PC-9 (cell line): ENCODE measurements around the gene SLC10A7. TPM values are rescaled to one million over a fixed set of nuclear protein-coding genes. Genes with fewer than 3 reads are reported as not detected.

Source experiments
- BruUV-seq: library from RNA; stranded (reverse); fragments of 400-500 nt; replicated peaks from 2 replicates; lab custom pipeline; 2021; lab: Mats Ljungman, UMichigan
- CTCF ChIA-PET: fragments of 300-600 bp; sonication (Branson Sonifier 250); formaldehyde crosslinking; loops from one replicate; lab custom pipeline; 2022; ENCODE audit warnings: antibody characterized with exemption; lab: Charles Lee
- POLR2A ChIA-PET: fragments of 300-600 bp; sonication (Branson Sonifier 250); formaldehyde crosslinking; loops from one replicate; lab custom pipeline; 2022; ENCODE audit warnings: antibody characterized with exemption; ENCODE audit not compliant: unreplicated experiment; lab: Charles Lee
- DNase-seq, 2 experiments: peaks; one replicate each; pipeline versions ENCODE4 v3.0.0 to v3.0.0-alpha.2; 2015 to 2022; ENCODE audit warnings: mixed read lengths in 1 of 2
- H2AFZ ChIP-seq: fragments of 200-600 bp; sonication (generic); 2 replicates; pipeline ENCODE4 v1.8.1; 2017; ENCODE audit warnings: antibody characterized with exemption
- H3F3A ChIP-seq: fragments of 200-600 bp; sonication (generic); 2 replicates; pipeline ENCODE4 v1.8.1; 2017; ENCODE audit warnings: antibody characterized with exemption, mild to moderate bottlenecking, low read depth; ENCODE audit not compliant: insufficient read depth
- H3K27ac ChIP-seq: fragments of 200-600 bp; sonication (generic); 2 replicates; pipeline ENCODE4 v1.6.1; 2016; ENCODE audit warnings: mixed run types
- H3K27me3 ChIP-seq: fragments of 200-600 bp; sonication (generic); 2 replicates; pipeline ENCODE4 v1.6.1; 2016; ENCODE audit warnings: low read depth, mixed run types; ENCODE audit not compliant: insufficient read depth
- H3K36me3 ChIP-seq: fragments of 200-600 bp; sonication (generic); 2 replicates; pipeline ENCODE4 v1.6.1; 2016; ENCODE audit warnings: low read depth, mixed run types
- H3K4me1 ChIP-seq: fragments of 200-600 bp; sonication (generic); replicated peaks from 2 replicates; pipeline ENCODE4 v1.6.1; 2016; ENCODE audit warnings: mixed run types; ENCODE audit not compliant: insufficient read depth
- H3K4me2 ChIP-seq: fragments of 200-600 bp; sonication (generic); 2 replicates; pipeline ENCODE4 v1.6.1; 2017; ENCODE audit warnings: mixed run types
- H3K4me3 ChIP-seq: fragments of 200-600 bp; sonication (generic); 2 replicates; pipeline ENCODE4 v1.6.1; 2016; ENCODE audit warnings: mixed run types
- H3K79me2 ChIP-seq: fragments of 200-600 bp; sonication (generic); 2 replicates; pipeline ENCODE4 v1.6.1; 2017; ENCODE audit warnings: low read depth, mixed run types
- H3K9me2 ChIP-seq: fragments of 200-600 bp; sonication (generic); 2 replicates; pipeline ENCODE4 v1.8.1; 2017; ENCODE audit warnings: mild to moderate bottlenecking; ENCODE audit not compliant: insufficient read depth
- H3K9me3 ChIP-seq: fragments of 200-600 bp; sonication (generic); 2 replicates; pipeline ENCODE4 v1.8.1; 2016; ENCODE audit warnings: low read depth; ENCODE audit not compliant: insufficient read depth
- H4K20me1 ChIP-seq: fragments of 200-600 bp; sonication (generic); 2 replicates; pipeline ENCODE4 v1.8.1; 2017; ENCODE audit not compliant: insufficient read depth
- EZH2 ChIP-seq: fragments of 200-600 bp; sonication (generic); IDR thresholded peaks from 2 replicates; pipeline ENCODE4 v1.8.0; 2017; ENCODE audit warnings: antibody characterized with exemption, low read depth
- intact Hi-C: fragments of 100-400 bp; cut with micrococcal nuclease; formaldehyde crosslinking; loops from one replicate; pipeline ENCODE4 v1.10.0; 2022; ENCODE audit not compliant: unreplicated experiment
- total RNA-seq: library from RNA; stranded (reverse); gene quantifications from 2 replicates; pipeline ENCODE4 v1.2.3, GENCODE V29; 2021
- TF ChIP-seq, protein P1 (sequence below): fragments of 200-600 bp; sonication (generic); conservative IDR thresholded peaks from 2 replicates; pipeline ENCODE4 v1.6.1; 2017; ENCODE audit warnings: mixed run types, antibody characterized with exemption, mild to moderate bottlenecking, moderate library complexity

The SLC10A7 gene
- total RNA-seq, 1 experiment from 2014 or later, result 11.4 TPM

DNA sequence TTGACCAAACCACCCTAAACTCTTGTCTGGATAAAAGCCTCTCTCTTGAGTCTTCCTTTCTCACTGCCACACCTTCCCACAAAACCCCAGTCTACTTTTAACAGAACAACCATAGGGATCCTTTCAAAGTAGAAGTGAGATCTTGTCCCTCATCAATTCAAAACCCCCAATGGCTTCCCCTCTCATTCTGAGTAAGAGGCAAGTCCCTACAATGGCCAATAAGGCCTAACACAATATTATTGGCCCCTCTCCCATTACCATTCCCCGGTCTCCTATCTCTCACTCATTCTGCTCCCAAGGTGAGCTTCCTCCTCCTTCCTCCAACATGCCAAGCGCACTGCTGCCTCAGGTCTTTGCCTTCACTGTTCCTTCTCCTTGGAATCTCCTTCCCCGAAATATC is 250.3 kb downstream of the SLC10A7 start:
- no TSS peak for BruUV-seq
- Histone ChIP-seq H3K27ac (no peak overlapping the region), H3F3A (no peaks in the 10 kb centered on the region), H3K9me2 (no peaks in the 10 kb centered on the region), H4K20me1 (no peaks in the 10 kb centered on the region), H3K9me3 (no peaks in the 10 kb centered on the region), H2AFZ (no peak overlapping the region), H3K4me1 (no peaks in the 10 kb centered on the region), H3K27me3 (no peaks in the 10 kb centered on the region), H3K36me3 (no peaks in the 10 kb centered on the region), H3K4me2 (no peak overlapping the region), H3K4me3 (no peak overlapping the region), H3K79me2 (no peaks in the 10 kb centered on the region)
- ChIA-PET CTCF (no interaction called here), POLR2A (no interaction called here)
- intact Hi-C loops, result no loop called here
- no peak for DNase-seq
- TF ChIP-seq, protein P1, sequence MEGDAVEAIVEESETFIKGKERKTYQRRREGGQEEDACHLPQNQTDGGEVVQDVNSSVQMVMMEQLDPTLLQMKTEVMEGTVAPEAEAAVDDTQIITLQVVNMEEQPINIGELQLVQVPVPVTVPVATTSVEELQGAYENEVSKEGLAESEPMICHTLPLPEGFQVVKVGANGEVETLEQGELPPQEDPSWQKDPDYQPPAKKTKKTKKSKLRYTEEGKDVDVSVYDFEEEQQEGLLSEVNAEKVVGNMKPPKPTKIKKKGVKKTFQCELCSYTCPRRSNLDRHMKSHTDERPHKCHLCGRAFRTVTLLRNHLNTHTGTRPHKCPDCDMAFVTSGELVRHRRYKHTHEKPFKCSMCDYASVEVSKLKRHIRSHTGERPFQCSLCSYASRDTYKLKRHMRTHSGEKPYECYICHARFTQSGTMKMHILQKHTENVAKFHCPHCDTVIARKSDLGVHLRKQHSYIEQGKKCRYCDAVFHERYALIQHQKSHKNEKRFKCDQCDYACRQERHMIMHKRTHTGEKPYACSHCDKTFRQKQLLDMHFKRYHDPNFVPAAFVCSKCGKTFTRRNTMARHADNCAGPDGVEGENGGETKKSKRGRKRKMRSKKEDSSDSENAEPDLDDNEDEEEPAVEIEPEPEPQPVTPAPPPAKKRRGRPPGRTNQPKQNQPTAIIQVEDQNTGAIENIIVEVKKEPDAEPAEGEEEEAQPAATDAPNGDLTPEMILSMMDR, result no peak
- no peak for TF ChIP-seq EZH2

DNA sequence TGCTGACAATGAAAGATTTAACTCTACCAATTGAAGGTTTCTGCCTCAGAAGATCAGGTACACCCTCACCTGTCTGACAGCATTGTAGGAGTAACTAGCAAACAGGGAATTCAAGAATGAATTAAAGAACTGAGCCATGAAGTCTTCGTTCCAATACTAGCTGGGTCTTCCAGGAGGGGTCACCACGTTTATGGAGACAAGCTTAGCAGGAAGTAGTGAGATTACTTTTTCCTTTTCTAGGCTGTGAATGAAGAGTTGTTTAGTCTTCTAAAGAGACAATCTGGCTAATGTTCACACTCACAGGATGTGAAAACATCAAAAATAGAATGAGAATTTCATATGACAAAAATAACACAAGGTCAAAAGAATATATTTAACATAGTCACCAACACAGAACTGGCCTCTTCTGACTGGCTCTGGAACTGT is 252.5 kb downstream of the SLC10A7 start:
- Histone ChIP-seq H4K20me1 (no peaks in the 10 kb centered on the region), H3K4me1 (no peaks in the 10 kb centered on the region), H3K9me2 (no peaks in the 10 kb centered on the region), H2AFZ (no peak overlapping the region), H3K9me3 (no peaks in the 10 kb centered on the region), H3K79me2 (no peaks in the 10 kb centered on the region), H3K4me3 (no peak overlapping the region), H3F3A (no peaks in the 10 kb centered on the region), H3K4me2 (no peak overlapping the region), H3K27me3 (no peaks in the 10 kb centered on the region), H3K36me3 (no peaks in the 10 kb centered on the region), H3K27ac (no peak overlapping the region)
- no peak for TF ChIP-seq EZH2
- TF ChIP-seq, protein P1, result no peak
- ChIA-PET POLR2A (no interaction called here), CTCF (no interaction called here)
- DNase-seq, result no peak
- intact Hi-C loops, result no loop called here
- BruUV-seq, result no TSS peak

DNA sequence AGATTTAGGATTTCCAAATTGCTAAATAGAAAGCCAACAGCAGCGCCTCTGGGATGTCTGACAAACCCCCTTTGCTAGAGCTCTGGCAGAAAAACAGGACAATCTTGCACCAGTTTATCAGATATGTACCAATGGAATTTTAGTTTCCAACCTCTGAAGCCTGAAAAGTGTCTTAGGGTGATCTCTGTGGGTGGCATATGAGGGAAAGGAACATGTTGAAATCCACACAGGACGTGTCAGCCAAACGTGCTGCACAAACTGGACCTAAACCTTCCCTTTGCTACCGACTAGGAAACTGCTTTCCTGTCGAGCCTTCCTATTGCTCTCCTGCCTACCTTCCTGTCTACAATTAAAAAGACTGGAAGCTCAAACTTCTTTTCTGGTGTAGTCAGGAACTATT is 253.9 kb downstream of the SLC10A7 start:
- intact Hi-C loops, result no loop called here
- H3K27me3 ChIP-seq, result no peaks in the 10 kb centered on the region
- POLR2A ChIA-PET, result no interaction called here
- no peaks in the 10 kb centered on the region for H3K4me1 ChIP-seq
- TF ChIP-seq EZH2, result no peak
- TF ChIP-seq, protein P1, result no peak
- H2AFZ ChIP-seq, result no peak overlapping the region
- no peaks in the 10 kb centered on the region for H3K79me2 ChIP-seq
- no peak overlapping the region for H3K4me3 ChIP-seq
- H3K4me2 ChIP-seq, result no peak overlapping the region
- H4K20me1 ChIP-seq, result no peaks in the 10 kb centered on the region
- H3K9me2 ChIP-seq, result no peaks in the 10 kb centered on the region
- no peaks in the 10 kb centered on the region for H3K9me3 ChIP-seq
- CTCF ChIA-PET, result no interaction called here
- H3F3A ChIP-seq, result no peaks in the 10 kb centered on the region
- no peak overlapping the region for H3K27ac ChIP-seq
- no TSS peak for BruUV-seq
- no peaks in the 10 kb centered on the region for H3K36me3 ChIP-seq
- no peak for DNase-seq
